GM19238 (cell line): Measurements from ENCODE around the gene ST6GALNAC3.

ENCODE experiments used
- DNase-seq: peaks from one replicate; pipeline ENCODE4 v3.0.0; 2011; ENCODE audit warnings: low spot score; ENCODE audit not compliant: insufficient read length

The ST6GALNAC3 gene

GRCh38 chr1:76576876-76577524 is 502.5 kb downstream of the ST6GALNAC3 start:
- no peak for DNase-seq

- DNase-seq, result no peak
Observed at GRCh38 chr1:76577525-76578185, 503.1 kb downstream of the ST6GALNAC3 start.

GRCh38 chr1:76580206-76580605 is 505.7 kb downstream of the ST6GALNAC3 start:
- no peak for DNase-seq

- DNase-seq, result no peak
Observed at GRCh38 chr1:76581712-76582111, 507.2 kb downstream of the ST6GALNAC3 start.

- DNase-seq, result no peak
Observed at GRCh38 chr1:76583235-76583868, 508.8 kb downstream of the ST6GALNAC3 start.

- DNase-seq, result no peak
Observed at GRCh38 chr1:76583875-76584477, 509.4 kb downstream of the ST6GALNAC3 start.

GRCh38 chr1:76585980-76586674 is 511.6 kb downstream of the ST6GALNAC3 start:
- DNase-seq, result no peak

GRCh38 chr1:76587212-76587611 is 512.7 kb downstream of the ST6GALNAC3 start:
- no peak for DNase-seq

- DNase-seq, result no peak
Observed at GRCh38 chr1:76591461-76591860, 516.9 kb downstream of the ST6GALNAC3 start.

- no peak for DNase-seq
Observed at GRCh38 chr1:76591963-76592362, 517.4 kb downstream of the ST6GALNAC3 start.

GRCh38 chr1:76593141-76593540 is 518.6 kb downstream of the ST6GALNAC3 start:
- no peak for DNase-seq

- no peak for DNase-seq
Observed at GRCh38 chr1:76593618-76594017, 519.1 kb downstream of the ST6GALNAC3 start.

GRCh38 chr1:76595024-76595423 is 520.5 kb downstream of the ST6GALNAC3 start:
- DNase-seq, result no peak

- DNase-seq, result no peak
Observed at GRCh38 chr1:76601465-76601864, 526.9 kb downstream of the ST6GALNAC3 start.

GRCh38 chr1:76607717-76608116 is 533.2 kb downstream of the ST6GALNAC3 start:
- DNase-seq, result no peak

- no peak for DNase-seq
Observed at GRCh38 chr1:76611770-76612445, 537.4 kb downstream of the ST6GALNAC3 start.

GRCh38 chr1:76613886-76614285 is 539.3 kb downstream of the ST6GALNAC3 start:
- no peak for DNase-seq

GRCh38 chr1:76615253-76616035 is 540.9 kb downstream of the ST6GALNAC3 start:
- no peak for DNase-seq

- DNase-seq, result no peak
Observed at GRCh38 chr1:76620371-76620770, 545.8 kb downstream of the ST6GALNAC3 start.
